A673 (cell line): ENCODE results near the gene CTXN3.

ENCODE experiments used
- CTCF ChIP-seq: fragments of 300-800, 200-600 bp; sonication (generic); conservative IDR thresholded peaks from 2 replicates; pipeline ENCODE4 v1.5.1; 2017; ENCODE audit warnings: low read depth, mild to moderate bottlenecking, antibody characterized with exemption, low read length, moderate library complexity, mixed read lengths
- EZH2 ChIP-seq: fragments of 200-600 bp; sonication (generic); IDR thresholded peaks from 2 replicates; pipeline ENCODE4 v1.6.1; 2017; ENCODE audit warnings: borderline replicate concordance, low read depth, mild to moderate bottlenecking, mixed read lengths, antibody characterized with exemption, low read length; ENCODE audit not compliant: poor library complexity, severe bottlenecking

GRCh38 chr5:127643607-127644006, 5.3 kb upstream of the CTXN3 start:
- TF ChIP-seq EZH2 (no peak), CTCF (no peak)
